Measurements from ENCODE around the gene SDK2.
"Not testable (repeated sequence)": the region's sequence is repeated elsewhere in the genome, so short reads cannot be mapped to it uniquely, and the experiment has no call there.

The SDK2 gene

GRCh38 chr17:73343168-73343634, 301.0 kb downstream of the SDK2 start:
- peak; percentile 84 for DNase-seq (ENCODE audit: low spot score)

DNA sequence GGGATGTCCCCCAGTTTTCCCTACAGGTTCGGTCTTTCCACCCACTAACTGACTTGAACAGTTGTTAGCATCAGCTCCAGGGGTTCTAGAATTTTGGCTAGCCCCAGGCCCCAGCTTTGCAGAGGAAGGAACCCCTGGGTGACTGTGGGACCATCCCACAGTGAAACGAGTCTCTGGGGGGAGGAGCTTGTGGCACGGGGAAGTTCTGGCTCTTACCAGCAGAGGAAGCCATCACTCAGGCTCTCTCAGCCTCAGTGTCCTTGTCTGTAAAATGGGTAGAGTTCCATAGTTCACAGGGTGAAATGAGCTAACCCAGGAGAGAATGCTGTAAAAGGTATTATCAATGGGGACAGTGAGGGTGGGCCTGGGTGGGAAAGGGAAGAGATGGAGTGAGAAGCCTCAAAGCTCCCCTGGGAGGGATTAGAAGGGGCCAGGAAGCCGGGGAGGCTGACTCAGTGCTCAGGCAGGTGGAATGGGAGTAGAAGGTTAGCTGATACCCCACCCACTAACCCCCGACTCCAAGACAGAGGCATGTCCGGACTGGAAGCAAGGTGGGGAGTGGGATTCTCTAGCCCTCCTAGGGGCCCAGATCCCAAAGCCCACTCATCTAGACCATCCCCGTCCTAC, 301.6 kb downstream of the SDK2 start:
- no peak for DNase-seq (ENCODE audit: low spot score)

DNA sequence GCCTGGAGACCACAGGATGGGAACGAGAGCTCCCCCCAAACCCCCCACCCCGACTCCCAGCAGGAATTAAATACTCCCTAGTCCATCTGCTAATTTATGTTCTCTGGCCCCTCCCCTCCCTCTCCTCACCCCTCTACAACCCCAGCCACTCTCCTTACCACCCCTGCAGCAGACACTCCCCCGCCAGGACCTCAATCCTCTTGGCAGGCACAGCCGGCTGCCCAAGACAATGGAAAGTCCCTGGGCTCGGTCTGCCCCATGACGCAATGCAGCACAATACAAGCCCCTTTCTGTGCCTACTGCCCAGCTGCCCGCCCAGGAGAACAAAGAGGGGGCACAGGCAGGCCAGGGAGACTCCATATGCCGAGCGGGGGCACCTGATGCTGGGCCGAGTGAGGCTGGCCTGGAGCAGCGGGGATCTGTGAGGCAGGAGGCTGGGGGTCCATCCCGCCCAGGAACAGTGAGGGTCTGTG, 302.2 kb downstream of the SDK2 start:
- DNase-seq (ENCODE audit: low spot score): peak; percentile 98

DNA sequence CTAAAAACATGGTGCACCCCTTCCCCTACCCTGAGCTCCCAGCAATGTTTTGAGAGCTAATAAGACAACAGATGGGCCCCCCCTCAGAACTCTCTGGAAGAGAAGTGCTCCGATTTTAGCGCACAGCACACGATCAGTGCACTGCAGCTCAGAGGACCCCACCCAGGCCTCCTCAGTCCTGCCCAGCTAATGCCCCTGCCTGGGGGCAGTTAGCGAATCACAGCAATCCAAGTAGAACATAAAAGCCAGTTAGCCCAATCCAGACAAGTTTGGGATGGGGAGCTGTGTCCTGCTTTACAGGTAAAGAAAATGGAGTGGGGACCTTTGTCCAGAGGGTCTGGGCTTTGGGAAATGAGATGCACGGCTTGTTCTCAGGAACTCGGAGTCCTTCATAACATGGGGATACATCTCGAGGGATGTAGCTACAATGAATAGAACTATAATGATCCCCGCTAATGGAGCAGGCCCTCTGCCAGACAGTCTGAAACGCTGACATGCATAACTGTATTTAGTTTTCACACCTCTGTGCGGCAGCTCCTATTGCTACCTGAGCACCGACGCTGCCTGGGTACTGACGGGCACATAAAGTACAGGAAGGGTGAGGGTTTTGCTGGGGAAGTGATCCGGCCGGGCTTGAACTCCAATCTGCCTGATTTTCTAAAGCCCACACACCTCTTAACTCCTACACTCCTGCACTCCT, 302.7 kb downstream of the SDK2 start:
- DNase-seq (ENCODE audit: low spot score): no peak

GRCh38 chr17:73340093-73340596, 304.1 kb downstream of the SDK2 start:
- no peak for DNase-seq (ENCODE audit: low spot score)

DNA sequence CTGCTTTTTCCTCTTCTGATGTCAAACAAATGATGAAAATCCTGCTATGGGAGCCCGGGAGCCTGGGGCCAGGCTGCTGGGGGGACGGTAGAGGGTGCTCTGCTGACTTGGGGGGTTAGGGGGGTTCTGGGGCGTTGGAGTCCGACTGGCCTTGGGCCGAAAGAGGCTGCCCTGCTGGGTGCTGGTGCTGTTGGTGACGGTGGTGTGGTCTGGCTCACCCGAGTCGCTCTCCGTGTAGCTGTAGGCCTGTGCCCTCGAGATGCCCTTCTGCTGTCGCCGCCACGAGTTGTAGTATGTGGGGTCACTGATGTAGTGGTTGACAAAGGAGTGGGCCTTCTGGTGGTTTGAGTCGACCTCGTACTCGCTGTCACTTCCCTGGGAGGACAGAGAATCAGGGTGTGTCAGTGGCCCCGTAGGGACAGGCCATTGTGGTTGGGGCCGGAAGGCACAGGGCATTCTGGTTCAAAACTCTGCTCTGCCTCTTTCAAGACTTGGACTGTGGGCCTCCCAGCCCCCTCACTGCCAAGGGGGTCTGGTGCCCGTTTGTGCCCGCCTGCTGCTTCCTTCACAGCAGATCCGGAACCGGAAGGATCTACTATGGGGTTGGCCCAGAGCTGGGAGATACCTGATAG, 305.6 kb downstream of the SDK2 start:
- no peak for DNase-seq (ENCODE audit: low spot score)

GRCh38 chr17:73338050-73338521, 306.2 kb downstream of the SDK2 start:
- no peak for DNase-seq (ENCODE audit: low spot score)

DNA sequence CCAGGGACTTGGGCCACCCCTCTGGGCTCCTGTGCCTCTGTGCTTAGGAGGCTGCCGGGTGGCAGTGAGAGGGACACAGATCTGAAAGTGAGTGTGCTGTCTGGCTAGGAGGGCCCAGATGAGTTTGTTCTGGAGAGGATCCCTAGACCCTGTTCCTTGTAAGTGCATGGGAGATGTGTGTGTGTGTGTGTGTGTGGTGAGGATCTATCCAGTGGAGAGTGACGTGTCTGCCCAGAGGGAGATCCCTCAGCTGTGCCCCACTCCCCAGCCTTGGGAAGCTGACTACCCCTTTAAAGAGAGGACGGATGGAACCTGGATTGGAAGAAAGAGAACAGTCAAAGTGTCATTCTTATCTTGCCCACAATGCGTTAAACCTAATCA, 306.9 kb downstream of the SDK2 start:
- DNase-seq (ENCODE audit: low spot score): no peak

DNA sequence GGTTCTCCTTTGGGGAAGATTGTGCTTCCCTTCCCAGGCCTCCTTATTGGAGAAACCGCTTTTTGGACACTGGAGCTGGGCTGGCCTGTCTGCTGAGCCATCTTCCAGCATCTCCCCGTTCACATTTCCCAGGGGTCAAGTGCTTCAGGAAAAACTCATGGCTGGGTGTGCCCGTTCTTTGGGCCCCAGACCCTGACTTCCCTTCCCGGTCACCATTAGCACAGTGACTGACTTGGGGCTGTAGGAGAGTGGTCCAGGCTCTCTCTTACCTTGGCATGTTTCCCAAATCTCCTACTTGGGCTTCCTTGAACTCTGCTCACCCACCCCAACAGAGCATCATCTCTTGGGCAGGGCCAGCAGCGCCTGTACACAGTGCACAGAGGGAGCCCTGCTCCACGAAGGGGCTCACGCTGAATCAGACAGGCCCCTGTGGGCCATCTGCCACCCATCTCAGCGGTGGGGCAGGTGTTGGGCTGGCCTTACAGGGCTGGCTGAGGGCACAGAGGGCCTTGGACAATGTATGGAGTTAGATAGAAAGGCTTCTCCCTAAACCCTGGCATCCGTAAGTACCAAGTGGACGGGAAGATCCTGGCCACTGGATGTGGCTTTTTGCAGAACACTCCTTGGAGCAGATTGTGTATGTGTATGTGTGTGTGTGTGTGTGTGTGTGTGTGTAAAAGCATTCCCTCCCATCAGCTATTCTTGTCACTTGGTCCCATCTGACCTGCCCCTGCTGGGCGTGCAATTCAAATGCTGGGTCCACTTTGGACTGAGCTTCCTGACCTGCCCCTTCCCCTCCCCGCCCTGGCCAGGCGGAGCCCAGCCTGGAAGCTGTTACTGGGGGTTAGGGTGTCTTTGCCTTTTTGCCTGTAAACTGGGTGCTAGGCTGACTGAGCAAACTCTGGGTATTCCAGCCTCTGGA, 307.6 kb downstream of the SDK2 start:
- no peak for DNase-seq (ENCODE audit: low spot score)

GRCh38 chr17:73335591-73336407, 308.4 kb downstream of the SDK2 start:
- DNase-seq (ENCODE audit: low spot score): no peak

- DNase-seq (ENCODE audit: low spot score): no peak
These were observed 309.3 kb downstream of the SDK2 start for GRCh38 chr17:73334771-73335513.

GRCh38 chr17:73333445-73333844, 310.8 kb downstream of the SDK2 start:
- not testable (repeated sequence) for DNase-seq (ENCODE audit: low spot score)

DNA sequence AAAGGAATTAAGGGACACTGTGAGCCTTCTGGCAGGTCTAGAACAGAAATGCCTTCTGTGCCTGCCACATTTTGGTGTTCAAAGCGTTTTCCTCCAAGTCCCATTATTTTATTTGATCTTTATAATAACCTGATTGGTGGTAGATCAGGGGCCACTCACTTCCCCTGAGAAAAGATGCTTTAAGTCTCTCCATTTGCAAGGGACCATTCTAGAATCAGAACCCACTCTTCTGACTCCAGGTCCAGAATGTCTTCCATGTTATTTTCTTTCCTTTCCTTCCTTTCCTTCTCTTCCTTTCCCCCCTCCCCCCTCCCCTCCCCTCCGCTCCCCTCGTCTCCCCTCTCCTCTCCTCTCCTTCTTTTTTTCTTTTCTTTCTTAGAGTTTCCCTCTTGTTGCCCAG, 313.2 kb downstream of the SDK2 start:
- DNase-seq (ENCODE audit: low spot score): no peak

- DNase-seq (ENCODE audit: low spot score): no peak
These were observed 316.6 kb downstream of the SDK2 start for GRCh38 chr17:73327676-73328075.

DNA sequence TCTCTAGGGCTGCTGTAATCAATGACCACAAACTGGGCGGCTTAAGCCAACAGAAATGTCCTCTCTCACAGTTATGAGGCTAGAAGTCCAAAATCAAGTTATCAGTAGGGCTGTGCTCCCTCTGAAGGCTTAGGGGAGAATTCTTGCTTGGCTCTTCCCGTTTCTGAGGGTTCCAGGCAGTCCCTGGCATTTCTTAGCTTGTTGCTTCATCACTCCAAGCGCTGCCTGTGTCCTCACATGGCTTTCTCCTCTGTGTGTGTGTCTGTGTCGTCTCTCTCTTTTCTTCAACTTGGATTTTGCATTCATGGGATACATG, 318.8 kb downstream of the SDK2 start:
- no peak for DNase-seq (ENCODE audit: low spot score)

GRCh38 chr17:73324711-73325526, 319.3 kb downstream of the SDK2 start:
- no peak for DNase-seq (ENCODE audit: low spot score)

GRCh38 chr17:73324160-73324475, 320.1 kb downstream of the SDK2 start:
- DNase-seq (ENCODE audit: low spot score): no peak

DNA sequence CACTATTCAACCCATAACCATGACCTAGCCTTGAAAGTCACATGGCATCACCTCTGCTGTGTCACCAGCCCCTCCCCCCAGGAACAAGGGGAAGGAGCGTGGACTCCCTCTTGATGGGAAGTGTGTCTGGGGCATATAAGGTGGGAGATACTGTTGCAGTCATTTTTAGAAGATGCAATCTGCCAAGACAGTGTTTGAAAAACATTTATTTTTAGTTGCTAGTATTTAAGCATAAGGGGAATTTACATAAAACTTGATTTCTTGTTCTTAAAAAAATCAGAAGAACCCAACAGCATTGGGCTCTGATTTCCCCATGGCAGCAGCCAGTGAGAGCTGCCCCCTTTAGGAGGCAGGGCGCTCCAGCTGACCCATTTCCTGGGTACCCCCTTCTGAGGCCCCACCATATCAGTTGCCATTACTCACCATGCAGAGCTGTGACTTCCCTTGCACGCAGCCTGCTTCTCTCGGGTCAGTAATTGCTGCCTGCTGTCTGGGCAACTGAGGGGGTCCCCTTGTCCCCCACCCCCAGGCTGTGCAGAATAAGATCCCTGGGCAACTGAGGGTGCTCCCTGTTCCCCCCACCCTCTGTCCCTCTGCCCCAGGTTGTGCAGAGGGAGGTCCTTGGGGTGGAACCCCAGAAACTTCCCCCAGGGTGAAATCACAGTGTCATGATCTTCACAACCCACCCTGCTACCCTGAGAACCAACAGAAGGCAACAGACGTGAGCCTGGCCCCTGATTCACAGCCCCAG, 320.7 kb downstream of the SDK2 start:
- DNase-seq (ENCODE audit: low spot score): no peak
